NCI-H2196 (cell line): ENCODE data around the gene AOC1.

Experiments used
- DNase-seq: peaks from one replicate; lab custom pipeline; 2025; ENCODE audit not compliant: unreplicated experiment; lab: John Stamatoyannopoulos, UW

The AOC1 gene

DNA sequence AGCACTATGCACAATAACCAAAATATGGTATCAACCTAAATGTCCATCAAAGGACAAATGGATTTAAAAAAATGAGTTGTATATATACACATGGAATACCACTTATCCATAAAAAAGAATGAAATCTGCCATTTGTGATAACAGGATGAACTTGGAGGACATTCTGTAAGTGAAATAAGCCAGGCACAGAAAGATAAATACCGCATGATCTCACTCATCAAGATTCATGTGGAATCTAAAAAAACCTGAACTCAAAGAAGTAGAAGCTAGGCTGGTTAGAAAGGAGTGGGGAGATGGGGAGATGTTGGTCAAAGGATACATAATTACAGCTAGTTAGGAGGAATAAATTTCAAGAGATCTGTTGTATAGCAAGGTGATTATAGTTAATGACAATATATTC is 17.3 kb upstream of the AOC1 start:
- DNase-seq: no peak

DNA sequence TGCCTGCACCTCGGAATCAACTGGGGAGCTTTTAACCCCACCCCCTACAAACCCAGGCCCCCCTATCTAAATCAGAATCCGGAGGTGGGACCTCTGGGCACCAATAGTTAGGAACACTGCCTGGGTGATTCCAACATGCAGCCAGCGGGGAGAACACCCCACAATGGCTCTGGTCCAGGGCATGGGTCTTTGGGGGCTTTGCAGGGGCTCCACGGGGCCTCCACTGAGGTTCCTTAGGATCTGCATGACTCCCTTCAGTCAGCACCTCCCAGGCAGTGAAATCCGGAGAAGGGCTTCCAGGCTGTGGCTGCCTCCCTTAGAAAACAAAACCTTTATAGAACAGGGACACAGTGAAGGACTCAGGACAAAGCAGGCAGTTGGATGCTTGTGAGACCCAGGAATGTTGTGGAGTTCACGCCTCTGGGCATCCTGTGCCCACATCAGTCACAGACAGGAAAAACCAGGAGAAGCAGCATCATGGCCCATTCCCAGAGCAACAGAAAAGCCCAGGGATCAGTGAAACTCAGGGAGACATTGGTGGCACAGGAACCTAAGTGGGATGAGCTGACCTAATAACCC is 16.5 kb upstream of the AOC1 start:
- DNase-seq: no peak

DNA sequence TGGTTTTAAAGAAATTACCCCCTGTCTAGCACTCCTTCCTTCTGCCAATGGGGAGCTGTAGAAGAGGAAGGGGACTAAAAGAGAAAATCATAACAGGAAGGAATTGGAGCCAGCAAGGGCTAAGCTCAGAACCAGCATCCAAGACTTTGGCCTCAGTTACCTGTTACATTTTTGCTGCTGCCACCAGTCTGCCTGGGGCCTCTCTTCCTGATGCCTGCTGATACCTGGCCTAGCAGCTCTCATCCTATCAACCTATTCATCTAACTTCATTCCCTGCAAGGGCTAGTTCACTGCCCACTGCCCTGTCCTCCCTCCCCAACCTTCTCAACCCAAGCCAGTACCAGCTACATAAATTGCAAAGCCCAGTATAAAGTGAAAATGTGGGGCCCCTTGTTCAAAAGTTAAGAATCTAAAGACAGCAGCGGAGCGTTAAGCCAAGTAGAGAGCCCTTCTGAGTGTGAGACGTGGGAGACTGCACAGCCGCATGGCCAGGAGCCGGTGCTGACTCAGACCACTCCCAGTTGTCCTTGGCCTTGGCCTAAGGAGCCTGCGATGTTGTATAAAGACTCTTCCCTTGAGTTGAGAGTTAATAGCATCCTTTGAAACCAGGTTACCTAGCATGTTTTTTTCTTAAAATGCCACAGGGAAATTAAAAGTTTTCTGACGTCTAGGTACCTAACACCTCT is 13.2 kb upstream of the AOC1 start:
- DNase-seq: no peak

DNA sequence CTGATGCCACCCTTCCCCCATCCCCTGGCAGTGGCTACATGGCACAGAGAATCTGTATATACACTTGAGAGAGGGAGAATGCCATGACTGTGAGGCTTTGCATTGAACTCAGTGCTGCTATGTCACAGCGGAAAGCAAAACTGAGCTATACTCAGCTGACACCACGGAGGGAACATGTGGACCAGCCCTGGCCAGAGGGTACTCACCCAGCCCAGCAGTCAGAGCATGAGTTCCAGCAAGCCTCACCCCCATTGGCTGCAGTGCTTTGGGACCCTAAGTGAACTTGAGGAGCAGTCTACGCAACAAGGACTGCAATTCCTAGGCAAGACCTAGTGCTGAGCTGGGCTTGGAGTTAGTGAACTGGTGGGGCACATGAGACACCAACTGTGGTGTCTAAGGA is 10.3 kb upstream of the AOC1 start:
- no peak for DNase-seq

DNA sequence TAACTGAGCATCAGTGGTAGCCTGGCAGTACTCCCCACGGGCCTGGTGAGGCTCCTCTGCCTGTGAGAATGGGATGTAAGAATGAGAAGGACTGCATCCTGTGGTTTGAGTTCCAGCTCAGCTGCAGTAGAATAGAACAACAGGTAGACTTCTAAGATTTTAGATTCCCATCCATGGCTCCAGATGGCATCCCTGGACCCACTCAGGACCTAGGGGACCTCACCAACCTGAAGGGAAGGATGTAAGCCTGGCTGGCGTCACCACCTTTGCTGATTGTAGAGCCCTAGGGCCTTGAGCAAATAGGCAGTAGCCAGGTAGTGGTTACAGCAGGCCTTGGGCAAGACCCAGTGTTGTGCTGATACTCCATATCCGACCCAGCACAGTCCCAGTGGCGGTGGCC is 9.6 kb upstream of the AOC1 start:
- DNase-seq: no peak

DNA sequence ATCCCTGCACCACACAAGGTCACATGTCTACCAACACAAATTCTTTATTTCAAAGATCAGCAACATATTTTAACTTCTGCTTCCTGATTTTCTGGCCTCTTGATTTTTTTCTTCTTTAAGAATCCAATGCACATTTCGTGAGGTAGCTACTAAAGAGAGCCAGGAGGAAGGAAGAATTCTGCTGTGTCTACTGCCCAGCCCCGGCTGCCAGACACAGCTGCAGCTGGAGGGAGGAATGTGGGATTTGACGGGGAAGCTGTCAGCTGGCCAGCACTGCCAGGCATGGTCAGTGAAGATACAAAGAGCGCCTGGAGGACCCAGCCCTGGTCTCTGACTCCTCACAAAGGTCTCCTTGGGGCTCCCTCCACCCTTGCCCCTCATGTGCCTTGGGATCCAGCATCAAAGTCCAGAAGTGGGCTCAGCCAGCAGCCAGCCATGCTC is 6.9 kb upstream of the AOC1 start:
- DNase-seq: no peak

DNA sequence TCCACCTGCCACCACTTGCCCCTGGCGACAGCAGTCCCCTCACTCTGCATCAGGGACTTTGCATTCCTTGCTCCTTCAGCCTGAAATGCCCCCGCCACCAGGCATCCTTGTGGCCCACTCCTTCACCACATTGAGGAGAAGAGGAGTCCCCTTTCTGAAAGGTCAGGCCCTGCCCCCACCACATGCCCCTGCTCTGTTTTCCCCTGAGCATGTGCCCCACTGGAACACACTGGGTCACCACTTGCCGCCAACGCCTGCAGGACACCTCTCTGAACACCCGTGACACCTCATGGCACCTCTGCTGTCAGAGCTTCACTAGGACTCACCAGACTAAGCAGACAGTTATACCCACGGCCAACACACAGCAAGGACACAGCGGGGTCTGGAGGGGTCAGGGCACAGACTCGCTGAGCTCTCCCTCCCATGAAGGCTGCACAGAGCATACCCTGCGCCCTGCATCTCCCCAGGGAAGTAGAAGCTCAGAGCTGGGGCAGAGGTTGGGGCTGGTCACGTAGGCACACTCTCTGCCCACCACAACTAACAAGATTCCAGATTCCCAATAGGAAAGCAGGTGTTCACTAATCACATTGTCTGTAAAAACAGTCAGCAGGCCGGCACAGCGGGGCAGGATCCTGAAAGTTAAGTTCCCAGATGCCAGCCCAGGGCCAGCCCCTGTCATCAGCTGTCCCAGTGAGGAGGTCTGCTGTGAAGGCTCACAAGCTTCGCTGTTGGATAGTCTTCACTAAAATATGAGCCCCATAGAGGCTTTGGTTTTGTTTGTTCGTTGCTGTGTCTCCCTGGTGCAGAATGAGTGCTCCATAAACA is 5.8 kb upstream of the AOC1 start:
- DNase-seq: no peak

DNA sequence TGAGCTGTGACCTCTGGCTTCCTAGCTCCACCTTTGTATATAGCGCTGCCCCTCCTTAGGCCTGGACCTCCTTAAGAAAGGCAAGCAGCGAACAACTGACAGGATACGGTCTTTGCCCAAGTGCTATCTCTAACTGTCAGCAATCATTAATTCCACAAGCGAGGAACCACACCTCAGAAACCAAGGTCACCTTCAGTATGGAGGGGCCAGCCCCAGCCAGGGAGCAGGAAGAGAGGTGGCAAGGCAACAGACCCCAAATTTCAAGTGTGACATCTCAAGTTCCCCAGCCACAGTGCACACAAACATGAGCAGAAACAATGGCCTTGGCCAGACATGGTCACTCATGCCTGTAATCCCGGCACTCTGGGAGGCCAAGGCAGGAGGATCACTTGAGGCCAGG is 4.8 kb upstream of the AOC1 start:
- no peak for DNase-seq

DNA sequence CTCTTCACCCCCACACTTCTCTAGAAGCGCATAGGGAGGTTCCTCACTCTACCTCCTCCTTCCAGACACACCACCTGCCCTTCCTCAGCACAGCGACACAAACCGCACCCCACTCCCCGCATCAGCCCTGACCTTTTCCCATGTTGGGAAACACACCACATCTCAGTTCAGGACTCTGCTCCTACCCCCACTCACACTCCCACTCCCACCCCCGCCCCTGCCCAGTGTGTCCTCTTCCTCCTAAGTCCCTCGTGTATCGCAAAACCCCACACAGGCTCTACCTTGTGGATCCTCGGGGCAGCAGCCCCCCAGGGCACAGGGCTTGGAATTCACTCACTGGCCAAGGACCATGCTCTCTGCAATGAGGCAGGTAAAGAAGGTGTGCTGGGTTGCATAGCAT is 4.2 kb upstream of the AOC1 start:
- DNase-seq: no peak

DNA sequence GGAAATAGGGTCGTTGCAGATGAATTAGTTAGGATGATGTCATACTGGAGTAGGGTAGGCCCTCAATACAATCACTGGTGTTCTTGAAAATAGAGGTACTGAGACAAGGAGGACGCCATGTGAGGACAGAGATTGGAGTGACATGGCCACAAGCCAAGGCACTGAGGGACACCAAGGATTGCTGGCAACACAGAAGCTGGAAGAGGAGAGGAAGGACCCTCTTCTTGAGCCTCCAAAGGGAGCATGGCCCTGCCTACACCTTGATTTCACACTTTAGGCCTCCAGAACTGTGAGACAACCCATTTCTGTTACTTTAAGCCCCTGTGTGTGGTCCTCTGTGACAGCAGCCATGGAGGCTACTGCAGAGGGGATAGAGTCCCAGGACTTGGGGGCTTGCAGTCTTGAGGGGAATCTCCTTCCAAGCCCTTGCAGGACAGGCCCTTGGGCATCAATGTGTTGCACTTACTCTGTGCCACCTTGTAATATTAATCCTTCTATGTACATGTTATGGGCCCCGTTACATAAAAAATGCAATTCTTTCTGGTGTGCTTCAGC is 3.7 kb upstream of the AOC1 start:
- DNase-seq: no peak

DNA sequence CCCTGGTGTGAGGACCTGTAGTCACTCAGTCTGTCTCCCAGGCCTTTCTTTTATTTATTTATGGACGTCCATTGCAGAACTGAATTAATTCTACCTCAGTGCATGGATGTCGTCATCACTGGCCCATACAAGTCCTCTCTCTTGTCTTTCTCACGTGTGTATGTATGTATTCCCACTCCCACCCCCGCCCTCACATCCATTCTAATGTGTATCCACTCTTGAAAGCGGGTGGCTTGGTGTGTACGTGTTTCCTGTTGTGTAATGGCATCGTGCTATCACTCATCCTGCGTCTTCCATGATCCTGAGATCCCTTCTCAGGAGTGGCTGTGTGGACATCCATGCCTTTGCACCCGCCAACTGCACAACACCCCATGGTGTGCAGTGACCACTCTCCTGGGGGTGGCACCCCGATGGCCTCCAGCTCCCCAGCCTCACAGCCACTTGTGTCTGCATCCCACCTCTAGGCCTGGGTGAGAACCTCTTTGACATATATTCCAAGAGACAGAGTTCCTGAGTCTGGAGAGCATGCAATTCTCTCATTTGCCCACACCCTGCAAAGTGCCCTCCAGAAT is 3.0 kb upstream of the AOC1 start:
- no peak for DNase-seq

DNA sequence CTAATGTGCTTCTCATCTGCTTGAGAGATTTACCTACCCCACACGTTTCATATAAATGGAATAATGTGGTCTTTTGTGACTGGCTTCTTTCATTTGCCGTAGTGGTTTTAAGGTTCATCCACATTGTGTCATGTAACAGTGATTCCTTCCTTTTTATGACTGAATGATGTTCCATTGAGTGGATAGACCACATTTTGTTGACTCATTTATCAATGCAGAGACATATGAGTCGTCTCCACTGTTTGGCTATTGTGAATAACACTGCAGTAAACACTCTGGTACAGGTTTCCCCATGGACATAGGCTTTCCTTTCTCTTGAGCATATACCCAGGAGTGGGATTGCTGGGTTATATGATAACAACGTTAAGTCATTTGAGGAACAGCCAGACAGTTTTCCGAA is 2.0 kb upstream of the AOC1 start:
- DNase-seq: no peak

DNA sequence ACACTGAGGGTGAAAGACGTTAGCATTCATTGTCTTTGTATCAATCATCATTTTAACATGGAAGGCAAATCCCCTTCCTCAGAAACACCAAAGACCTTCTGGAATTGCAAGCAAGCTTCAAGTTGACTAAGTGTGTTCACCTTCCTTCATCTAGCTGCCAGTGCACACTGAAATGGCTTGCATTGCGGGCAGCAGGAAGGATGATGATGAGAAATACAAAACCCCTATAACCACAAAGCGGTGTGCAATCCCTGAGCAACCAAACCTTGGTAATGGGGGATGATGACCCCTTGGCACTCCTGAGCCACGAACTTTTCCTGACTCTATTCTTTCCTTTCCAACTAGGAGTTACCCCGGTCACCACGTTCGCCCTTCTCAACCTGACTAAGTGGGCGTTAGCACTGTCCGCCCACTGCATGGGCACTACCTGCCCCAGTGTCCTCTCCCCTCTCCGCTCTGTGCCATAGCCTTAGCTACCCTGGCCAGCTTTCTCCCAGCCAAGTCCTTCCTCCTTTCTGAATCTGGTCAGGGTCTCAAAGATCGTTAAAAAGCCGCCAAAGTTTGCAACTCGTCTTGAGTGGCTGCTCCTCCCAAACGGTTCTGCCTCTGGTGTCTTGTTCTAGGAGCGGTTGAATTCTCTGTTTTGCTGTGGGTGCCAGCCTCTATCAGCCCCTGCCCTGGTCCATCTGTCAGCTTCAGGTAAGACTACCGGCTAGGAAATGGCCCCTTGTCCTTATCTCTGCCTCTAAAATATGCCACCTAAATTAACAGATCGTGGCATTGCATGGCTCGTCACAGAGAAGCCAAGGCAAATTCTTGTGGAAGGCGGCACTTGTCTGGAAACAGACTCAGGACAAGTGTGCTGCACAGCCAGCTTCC is 586 bp upstream of the AOC1 start:
- no peak for DNase-seq

DNA sequence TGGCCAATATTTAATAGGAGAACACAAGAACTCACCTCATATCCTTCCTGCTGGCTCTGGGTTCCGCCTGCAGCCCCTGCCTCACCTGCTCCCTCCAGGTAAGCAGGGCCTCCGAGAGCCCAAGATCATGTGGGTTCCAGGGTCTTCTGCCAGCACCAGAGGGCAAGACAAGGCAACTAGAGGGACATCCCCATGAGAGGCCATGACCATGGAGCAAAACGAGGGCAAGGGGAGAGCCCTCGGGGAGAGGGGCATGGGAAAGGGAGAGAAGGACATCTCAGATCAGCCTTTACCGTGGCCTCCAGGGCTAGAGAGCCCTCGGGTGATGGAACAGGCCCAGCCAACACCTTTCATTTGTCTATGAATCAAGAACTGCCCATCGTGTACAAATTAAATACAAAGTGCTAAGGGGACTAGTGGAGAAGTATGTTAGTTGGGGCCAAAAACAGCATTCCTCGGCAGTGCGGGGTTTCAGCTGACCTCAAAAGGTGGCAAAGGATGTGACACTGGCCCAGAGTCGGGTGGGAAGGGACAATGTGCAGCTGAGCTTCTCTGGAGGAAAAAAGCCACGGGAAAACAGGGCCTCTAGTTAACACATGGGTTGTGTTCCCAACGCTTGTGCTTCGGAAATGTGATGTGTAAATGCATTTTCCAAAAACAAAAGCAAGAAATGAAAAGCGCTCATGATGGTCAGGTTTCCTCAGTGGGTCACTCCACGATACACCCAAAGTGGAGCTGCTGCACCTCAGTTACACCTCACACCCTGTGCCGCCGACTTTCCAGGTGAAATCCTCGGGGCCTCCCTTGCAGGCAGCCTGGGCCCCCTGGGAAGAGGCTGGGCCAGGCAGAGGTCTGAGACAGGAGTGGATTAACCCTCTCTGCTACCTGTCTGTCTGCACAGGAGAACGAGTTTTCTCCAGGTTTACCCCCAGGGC is 2.0 kb downstream of the AOC1 start:
- DNase-seq: no peak

DNA sequence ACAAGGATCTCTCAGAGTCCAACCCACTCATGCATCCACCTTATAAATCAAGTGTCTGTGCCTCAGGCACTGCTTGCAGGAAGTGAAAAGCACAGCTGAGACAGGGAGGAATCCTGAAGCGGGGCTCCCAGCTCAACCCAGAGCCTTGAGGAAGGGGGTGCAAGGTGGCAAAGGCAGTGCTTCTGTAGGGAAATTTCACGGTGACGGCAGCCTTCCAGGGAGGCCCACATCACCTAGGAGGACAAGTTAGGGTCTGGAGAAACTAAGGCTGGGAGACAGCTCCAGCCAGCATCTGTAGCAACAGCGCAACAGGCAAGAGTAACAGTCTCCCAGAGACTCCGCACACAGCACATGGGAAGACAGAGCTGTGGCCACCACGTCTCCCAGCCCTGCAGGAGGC is 2.7 kb downstream of the AOC1 start:
- DNase-seq: no peak

DNA sequence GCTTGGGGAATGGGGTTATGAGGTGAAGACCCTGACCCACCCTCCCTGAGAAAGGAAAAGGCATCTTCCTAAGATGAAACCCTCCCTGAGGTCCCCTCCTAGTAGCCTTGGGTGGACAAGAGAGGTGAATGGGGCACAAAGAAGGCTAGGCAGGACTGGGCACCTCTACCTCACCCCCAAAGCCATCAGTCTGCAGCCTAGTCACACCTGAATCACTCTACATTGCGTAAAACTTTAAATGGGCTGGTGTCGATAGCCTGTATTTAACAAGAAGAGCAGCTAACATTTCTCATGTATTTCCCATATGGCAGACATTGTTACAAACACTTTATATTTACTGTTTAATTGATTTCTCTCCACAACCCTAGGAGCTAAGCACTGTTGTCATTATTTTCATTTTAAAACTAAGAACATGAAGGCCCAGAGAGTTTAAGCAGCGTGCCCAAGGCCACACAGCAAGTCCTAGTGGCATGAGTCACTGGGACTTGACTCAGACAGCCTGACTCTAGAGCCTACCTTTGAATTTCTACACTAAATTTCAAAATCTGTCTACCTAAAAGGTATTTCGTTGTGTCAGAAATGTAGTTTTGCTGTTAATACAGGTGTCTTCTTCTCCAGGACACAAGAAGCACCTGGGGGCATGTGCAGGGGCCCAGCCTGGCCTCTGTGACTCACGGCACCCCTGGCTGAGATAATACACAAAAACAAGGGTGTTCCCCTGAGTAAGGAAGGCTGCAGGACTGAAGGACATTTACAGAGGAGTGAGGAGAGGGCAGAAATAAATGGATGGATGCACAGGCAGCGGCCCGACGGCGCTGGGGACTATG is 3.4 kb downstream of the AOC1 start:
- no peak for DNase-seq

DNA sequence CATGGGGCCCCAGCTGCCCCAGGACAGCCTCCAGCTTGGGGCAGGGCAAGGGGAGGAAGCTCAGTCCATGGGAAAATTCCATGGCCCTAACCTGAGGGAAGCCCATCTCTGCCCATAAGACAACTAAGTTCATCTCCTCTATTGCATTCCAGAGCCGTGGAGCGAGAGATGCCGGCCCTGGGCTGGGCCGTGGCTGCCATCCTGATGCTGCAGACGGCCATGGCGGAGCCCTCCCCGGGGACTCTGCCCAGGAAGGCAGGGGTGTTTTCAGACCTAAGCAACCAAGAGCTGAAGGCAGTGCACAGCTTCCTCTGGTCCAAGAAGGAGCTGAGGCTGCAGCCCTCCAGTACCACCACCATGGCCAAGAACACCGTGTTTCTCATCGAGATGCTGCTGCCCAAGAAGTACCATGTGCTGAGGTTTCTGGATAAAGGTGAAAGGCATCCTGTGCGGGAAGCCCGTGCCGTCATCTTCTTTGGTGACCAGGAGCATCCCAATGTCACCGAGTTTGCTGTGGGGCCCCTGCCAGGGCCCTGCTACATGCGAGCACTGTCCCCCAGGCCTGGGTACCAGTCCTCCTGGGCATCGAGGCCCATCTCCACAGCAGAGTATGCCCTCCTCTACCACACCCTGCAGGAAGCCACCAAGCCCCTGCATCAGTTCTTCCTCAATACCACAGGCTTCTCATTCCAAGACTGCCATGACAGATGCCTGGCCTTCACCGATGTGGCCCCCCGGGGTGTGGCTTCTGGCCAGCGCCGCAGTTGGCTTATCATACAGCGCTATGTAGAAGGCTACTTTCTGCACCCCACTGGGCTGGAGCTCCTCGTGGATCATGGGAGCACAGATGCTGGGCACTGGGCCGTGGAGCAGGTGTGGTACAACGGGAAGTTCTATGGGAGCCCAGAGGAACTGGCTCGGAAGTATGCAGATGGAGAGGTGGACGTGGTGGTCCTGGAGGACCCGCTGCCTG is 4.3 kb downstream of the AOC1 start:
- no peak for DNase-seq
